ENCODE measurements around the gene FARP1.

FARP1 gene

GRCh38 chr13:98285852-98286594 is 143.1 kb downstream of the FARP1 start:
- no peak overlapping the region for H3K4me3 ChIP-seq (ENCODE audit: low read depth, low read length)
- TF ChIP-seq CTCF (IDR thresholded peaks at IDR 0.05; ENCODE audit: borderline replicate concordance, insufficient read depth, low read depth, low read length), result no peak

- no peak overlapping the region for H3K4me3 ChIP-seq (ENCODE audit: low read depth, low read length)
- no peak for TF ChIP-seq CTCF (IDR thresholded peaks at IDR 0.05; ENCODE audit: borderline replicate concordance, insufficient read depth, low read depth, low read length)
Measured at GRCh38 chr13:98286799-98287198, 143.9 kb downstream of the FARP1 start.

- H3K4me3 ChIP-seq (ENCODE audit: low read depth, low read length), result no peak overlapping the region
- TF ChIP-seq CTCF (IDR thresholded peaks at IDR 0.05; ENCODE audit: borderline replicate concordance, insufficient read depth, low read depth, low read length), result no peak
Measured at GRCh38 chr13:98288211-98288610, 145.3 kb downstream of the FARP1 start.

GRCh38 chr13:98289339-98289945 is 146.5 kb downstream of the FARP1 start:
- no peak overlapping the region for H3K4me3 ChIP-seq (ENCODE audit: low read depth, low read length)
- no peak for TF ChIP-seq CTCF (IDR thresholded peaks at IDR 0.05; ENCODE audit: borderline replicate concordance, insufficient read depth, low read depth, low read length)

- H3K4me3 ChIP-seq (ENCODE audit: low read depth, low read length), result no peak overlapping the region
- no peak for TF ChIP-seq CTCF (IDR thresholded peaks at IDR 0.05; ENCODE audit: borderline replicate concordance, insufficient read depth, low read depth, low read length)
Measured at GRCh38 chr13:98290261-98290660, 147.4 kb downstream of the FARP1 start.

- TF ChIP-seq CTCF (IDR thresholded peaks at IDR 0.05; ENCODE audit: borderline replicate concordance, insufficient read depth, low read depth, low read length), result no peak
- no peak overlapping the region for H3K4me3 ChIP-seq (ENCODE audit: low read depth, low read length)
Measured at GRCh38 chr13:98291658-98292057, 148.8 kb downstream of the FARP1 start.

- TF ChIP-seq CTCF (IDR thresholded peaks at IDR 0.05; ENCODE audit: borderline replicate concordance, insufficient read depth, low read depth, low read length), result no peak
Measured at GRCh38 chr13:98293103-98293502, 150.2 kb downstream of the FARP1 start.

More at GRCh38 chr13:98293103-98293502, 150.2 kb downstream of the FARP1 start:
- H3K4me3 ChIP-seq (ENCODE audit: low read depth, low read length), result no peak overlapping the region

All from GM12875 (cell line).